AG10803 (cell line): Measurements from ENCODE around the gene UMPS.
A peak's percentile ranks its signal among the peaks of the same experiment; 100 is the strongest.

Experiments
- DNase-seq: peaks from one replicate; pipeline ENCODE4 v3.0.0; 2010; ENCODE audit warnings: low read depth
- H3K4me3 ChIP-seq: 2 replicates; pipeline ENCODE4 v1.5.1; 2011; ENCODE audit warnings: mild to moderate bottlenecking, low read length, control low read depth
- TF ChIP-seq, protein P1 (sequence below): conservative IDR thresholded peaks from 2 replicates; pipeline ENCODE4 v1.5.1; 2011; ENCODE audit warnings: mild to moderate bottlenecking, low read length, control low read depth, inconsistent platforms

Gene UMPS

DNA sequence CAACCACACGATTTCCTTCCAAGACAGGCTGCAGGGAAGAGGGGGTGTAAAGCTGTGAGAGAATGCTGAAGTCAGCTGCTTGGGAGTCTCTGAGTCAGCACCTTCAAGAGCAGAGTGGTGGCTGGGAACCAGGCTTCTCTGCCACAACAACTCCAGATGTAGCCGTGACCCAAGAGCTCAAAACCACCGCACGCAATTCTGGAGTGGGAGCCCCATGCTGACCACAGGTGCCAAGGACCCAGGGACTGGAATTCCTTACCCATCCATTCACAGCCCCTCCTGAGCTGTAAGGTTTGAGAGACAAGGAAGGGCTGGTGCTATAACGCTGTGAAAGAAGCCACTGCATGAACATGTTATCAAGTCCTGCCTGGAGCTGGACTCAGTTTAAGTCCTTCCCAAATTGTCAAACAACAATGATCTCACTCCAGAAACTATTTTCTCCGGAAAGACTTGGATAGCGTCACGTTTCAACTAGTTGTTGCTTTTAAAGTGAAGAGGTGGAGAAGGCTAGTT is 61.4 kb downstream of the UMPS start:
- peak overlapping the region; percentile 36 for H3K4me3 ChIP-seq
- TF ChIP-seq, protein P1, sequence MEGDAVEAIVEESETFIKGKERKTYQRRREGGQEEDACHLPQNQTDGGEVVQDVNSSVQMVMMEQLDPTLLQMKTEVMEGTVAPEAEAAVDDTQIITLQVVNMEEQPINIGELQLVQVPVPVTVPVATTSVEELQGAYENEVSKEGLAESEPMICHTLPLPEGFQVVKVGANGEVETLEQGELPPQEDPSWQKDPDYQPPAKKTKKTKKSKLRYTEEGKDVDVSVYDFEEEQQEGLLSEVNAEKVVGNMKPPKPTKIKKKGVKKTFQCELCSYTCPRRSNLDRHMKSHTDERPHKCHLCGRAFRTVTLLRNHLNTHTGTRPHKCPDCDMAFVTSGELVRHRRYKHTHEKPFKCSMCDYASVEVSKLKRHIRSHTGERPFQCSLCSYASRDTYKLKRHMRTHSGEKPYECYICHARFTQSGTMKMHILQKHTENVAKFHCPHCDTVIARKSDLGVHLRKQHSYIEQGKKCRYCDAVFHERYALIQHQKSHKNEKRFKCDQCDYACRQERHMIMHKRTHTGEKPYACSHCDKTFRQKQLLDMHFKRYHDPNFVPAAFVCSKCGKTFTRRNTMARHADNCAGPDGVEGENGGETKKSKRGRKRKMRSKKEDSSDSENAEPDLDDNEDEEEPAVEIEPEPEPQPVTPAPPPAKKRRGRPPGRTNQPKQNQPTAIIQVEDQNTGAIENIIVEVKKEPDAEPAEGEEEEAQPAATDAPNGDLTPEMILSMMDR: no peak
- peak; percentile 100 for DNase-seq

DNA sequence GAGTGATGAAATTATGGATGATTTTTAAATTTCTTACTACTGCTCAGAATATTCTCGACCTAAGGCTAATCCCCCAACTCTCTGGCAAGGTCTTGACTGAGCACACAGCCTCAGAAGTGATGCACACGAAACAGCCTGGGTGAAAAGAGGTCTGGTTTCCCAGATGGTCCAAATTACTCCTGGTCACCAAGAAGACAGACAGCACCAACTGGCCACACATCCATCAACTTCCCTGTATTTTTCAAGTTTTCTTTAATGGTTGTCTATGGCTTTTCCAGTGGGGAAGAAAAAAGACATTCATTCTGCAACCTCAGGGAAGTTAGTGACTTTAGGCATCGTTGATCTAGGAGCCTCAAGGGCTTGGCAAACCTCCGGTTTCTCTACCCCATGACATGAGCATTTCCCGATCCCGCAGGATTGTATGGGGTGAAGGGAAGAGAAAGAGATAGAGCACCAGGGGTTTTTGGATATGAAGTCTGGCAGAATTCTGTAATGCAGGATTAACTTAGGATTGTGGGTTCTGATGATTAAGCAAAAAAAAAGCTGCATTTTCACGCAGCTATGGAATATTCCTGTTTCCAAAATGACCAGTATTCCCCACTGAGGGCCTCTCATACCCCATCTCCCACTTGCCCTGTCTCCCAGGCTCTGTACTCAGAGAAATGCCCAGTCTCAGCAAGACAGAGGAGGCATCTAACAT is 62.2 kb downstream of the UMPS start:
- H3K4me3 ChIP-seq: no peak overlapping the region; the same call in 1 of the 2 replicates
- TF ChIP-seq, protein P1: no peak

DNA sequence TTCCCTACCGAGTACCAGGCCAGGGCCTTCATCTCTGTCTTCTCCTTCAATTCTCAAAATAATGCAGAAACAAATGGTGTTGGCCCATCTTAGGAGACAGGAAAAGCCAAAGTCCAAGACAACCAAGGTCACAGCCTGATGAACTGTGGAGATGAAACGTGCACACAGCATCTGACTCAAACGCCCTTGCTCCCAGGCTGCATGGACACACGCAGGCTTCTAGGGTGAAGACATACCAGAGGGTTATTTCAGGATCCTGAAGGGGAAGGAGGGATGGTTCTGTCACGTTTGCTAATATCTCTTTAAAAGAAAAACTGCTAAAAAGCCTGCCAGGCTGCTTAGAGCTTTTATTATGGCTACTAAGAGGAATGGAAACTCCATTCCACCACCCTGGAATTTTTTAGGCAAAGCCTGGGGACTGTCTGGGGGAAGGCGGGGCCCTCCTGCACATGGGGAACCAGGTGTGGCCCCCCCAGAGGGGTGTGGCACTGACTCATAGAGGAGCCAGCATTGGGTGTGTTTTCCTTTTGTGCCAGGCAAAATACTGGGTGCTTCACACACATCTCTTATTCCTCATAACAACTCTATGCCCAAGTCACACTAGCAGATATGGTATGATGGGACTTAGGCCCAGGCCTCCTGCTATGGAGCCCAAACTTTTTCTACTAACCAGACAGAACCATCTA is 62.9 kb downstream of the UMPS start:
- H3K4me3 ChIP-seq: no peak overlapping the region

More for the DNA sequence above, 62.2 kb downstream of the UMPS start:
- peak; percentile 59 for DNase-seq

GRCh38 chr3:124796477-124796876 is 66.2 kb downstream of the UMPS start:
- H3K4me3 ChIP-seq: no peak overlapping the region
- TF ChIP-seq, protein P1: no peak
- no peak for DNase-seq

More for the DNA sequence above, 62.9 kb downstream of the UMPS start:
- TF ChIP-seq, protein P1: no peak
- peak; percentile 87 for DNase-seq

DNA sequence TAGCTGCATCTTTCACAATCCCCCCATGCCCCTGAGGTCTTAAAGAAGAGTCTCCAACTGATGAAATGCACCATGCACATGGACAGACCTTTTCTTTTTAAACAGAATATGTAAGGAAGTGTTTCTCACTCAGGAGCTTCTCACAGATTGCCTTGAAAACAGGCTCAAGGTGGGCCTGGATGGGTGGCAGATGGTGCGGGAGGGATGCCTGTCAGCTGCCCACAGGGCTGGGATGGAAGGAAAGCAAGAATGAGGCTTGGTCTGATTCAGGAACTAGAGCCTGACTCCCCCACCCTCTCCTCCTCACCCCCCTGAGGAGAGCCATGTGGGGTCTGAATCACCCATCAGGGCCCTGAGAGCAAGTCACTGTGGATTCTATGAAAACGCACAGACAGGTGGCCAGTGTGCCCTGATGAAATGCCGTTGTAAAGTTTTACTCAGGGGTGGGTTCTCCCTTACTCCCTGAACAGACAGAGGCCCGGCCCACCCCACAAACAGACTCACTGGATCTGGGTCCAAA is 67.2 kb downstream of the UMPS start:
- no peak overlapping the region for H3K4me3 ChIP-seq
- TF ChIP-seq, protein P1: no peak
- no peak for DNase-seq
